ENCODE data around the gene GPR37.

Gene GPR37

DNA sequence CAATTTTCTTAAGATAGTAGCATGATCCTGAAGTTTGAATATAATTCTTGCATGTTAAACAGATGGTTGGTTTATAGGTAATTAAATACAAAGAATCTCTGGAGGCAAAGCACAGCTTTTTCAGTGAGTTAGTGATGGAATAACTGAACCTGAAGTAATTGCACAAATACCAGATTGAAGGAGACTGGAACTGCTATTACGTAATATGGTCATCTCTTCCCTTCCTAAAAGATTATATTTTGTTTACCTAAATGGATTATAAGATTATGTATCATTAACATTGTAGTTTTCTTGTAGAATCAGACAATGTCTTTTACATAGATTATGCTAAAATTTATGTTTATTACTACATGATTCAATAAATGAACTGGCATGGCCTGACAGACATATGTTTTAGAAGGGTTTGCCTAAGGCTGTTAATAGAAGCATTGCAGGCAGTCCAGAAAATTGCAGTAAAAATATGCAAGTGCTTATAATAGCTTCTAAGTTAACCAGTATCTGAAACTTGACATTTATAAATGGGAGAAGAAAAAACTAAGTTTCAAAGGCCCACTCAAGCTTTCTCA lies 35.8 kb upstream of the GPR37 start:
- Histone ChIP-seq H3K9me2 (replicated peaks; ENCODE audit: insufficient read depth, low read length) (no peaks in the 10 kb centered on the region), H4K20me1 (ENCODE audit: low read depth, low read length) (no peaks in the 10 kb centered on the region), H3K9me3 (ENCODE audit: insufficient read depth, low read length) (no peaks in the 10 kb centered on the region), H3K9ac (ENCODE audit: low read length) (no peak overlapping the region), H3K79me2 (ENCODE audit: insufficient read depth, low read length) (no peaks in the 10 kb centered on the region), H3K27ac (ENCODE audit: low read depth, low read length) (no peak overlapping the region), H3K4me3 (ENCODE audit: insufficient read depth, low read length, poor library complexity, severe bottlenecking) (no peak overlapping the region), H3K27me3 (ENCODE audit: low read length) (no peaks in the 10 kb centered on the region), H3K36me3 (ENCODE audit: low read length) (no peaks in the 10 kb centered on the region), H3K4me2 (ENCODE audit: low read depth, low read length, poor library complexity, severe bottlenecking) (no peak overlapping the region), H2AFZ (ENCODE audit: low read depth, low read length, severe bottlenecking) (no peak overlapping the region), H3F3A (ENCODE audit: insufficient read depth) (no peaks in the 10 kb centered on the region)
- TF ChIP-seq EZH2phosphoT487 (conservative IDR thresholded peaks at IDR 0.05; ENCODE audit: low read length), result no peak
- TF ChIP-seq, protein P1, sequence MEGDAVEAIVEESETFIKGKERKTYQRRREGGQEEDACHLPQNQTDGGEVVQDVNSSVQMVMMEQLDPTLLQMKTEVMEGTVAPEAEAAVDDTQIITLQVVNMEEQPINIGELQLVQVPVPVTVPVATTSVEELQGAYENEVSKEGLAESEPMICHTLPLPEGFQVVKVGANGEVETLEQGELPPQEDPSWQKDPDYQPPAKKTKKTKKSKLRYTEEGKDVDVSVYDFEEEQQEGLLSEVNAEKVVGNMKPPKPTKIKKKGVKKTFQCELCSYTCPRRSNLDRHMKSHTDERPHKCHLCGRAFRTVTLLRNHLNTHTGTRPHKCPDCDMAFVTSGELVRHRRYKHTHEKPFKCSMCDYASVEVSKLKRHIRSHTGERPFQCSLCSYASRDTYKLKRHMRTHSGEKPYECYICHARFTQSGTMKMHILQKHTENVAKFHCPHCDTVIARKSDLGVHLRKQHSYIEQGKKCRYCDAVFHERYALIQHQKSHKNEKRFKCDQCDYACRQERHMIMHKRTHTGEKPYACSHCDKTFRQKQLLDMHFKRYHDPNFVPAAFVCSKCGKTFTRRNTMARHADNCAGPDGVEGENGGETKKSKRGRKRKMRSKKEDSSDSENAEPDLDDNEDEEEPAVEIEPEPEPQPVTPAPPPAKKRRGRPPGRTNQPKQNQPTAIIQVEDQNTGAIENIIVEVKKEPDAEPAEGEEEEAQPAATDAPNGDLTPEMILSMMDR (IDR thresholded peaks at IDR 0.05; ENCODE audit: insufficient read depth, low read length, poor library complexity, severe bottlenecking), result no peak

DNA sequence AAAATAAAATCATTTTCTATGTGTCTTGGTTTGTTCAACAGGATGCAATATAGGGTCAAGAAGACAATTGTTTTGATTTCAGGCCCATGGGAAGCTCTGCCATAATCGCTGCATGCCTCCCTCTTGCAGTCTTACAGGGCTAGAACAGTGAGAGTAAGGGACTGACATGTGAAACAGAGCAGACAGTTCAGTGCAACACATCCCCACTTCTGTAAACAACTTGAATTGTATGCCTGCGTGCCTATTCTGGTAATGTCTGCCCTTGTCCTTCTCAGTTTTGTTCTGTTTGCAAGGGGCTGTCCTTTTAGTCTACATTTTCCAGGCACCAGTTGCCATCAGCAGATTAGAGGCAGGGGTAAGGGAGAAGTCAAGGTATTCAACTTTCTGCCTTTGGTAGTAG lies 34.8 kb upstream of the GPR37 start:
- TF ChIP-seq, protein P1 (IDR thresholded peaks at IDR 0.05; ENCODE audit: insufficient read depth, low read length, poor library complexity, severe bottlenecking), result no peak
- no peak for TF ChIP-seq EZH2phosphoT487 (conservative IDR thresholded peaks at IDR 0.05; ENCODE audit: low read length)
- no peaks in the 10 kb centered on the region for H3K9me3 ChIP-seq (ENCODE audit: insufficient read depth, low read length)
- H3K4me3 ChIP-seq (ENCODE audit: insufficient read depth, low read length, poor library complexity, severe bottlenecking), result no peak overlapping the region
- no peaks in the 10 kb centered on the region for H3K9me2 ChIP-seq (replicated peaks; ENCODE audit: insufficient read depth, low read length)
- H3K4me2 ChIP-seq (ENCODE audit: low read depth, low read length, poor library complexity, severe bottlenecking), result no peak overlapping the region
- H3K27ac ChIP-seq (ENCODE audit: low read depth, low read length), result no peak overlapping the region
- no peaks in the 10 kb centered on the region for H3F3A ChIP-seq (ENCODE audit: insufficient read depth)
- no peaks in the 10 kb centered on the region for H4K20me1 ChIP-seq (ENCODE audit: low read depth, low read length)
- H3K9ac ChIP-seq (ENCODE audit: low read length), result no peak overlapping the region
- no peaks in the 10 kb centered on the region for H3K79me2 ChIP-seq (ENCODE audit: insufficient read depth, low read length)
- no peaks in the 10 kb centered on the region for H3K36me3 ChIP-seq (ENCODE audit: low read length)
- H3K27me3 ChIP-seq (ENCODE audit: low read length), result no peaks in the 10 kb centered on the region
- no peak overlapping the region for H2AFZ ChIP-seq (ENCODE audit: low read depth, low read length, severe bottlenecking)

DNA sequence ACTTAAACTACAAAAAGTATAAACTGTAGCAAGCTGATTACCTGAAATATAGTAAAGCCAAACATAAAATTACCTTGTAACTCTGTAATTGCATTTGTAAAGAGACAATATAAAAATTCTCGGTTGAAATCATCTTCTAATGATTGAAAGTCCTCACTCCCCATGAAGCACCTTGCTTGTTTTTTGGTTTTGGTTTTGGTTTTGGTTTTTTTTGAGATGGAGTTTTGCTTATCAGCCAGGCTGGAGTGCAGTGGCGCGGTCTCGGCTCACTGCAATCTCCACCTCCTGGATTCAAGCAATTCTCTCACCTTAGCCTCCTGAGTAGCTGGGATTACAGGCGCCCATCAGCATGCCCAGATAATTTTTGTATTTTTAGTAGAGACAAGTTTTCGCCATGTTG lies 33.9 kb upstream of the GPR37 start:
- Histone ChIP-seq H3K9me2 (replicated peaks; ENCODE audit: insufficient read depth, low read length) (no peaks in the 10 kb centered on the region), H3K27ac (ENCODE audit: low read depth, low read length) (no peak overlapping the region), H3K27me3 (ENCODE audit: low read length) (no peaks in the 10 kb centered on the region), H3F3A (ENCODE audit: insufficient read depth) (no peaks in the 10 kb centered on the region), H3K4me2 (ENCODE audit: low read depth, low read length, poor library complexity, severe bottlenecking) (no peak overlapping the region), H3K4me3 (ENCODE audit: insufficient read depth, low read length, poor library complexity, severe bottlenecking) (no peak overlapping the region), H4K20me1 (ENCODE audit: low read depth, low read length) (no peaks in the 10 kb centered on the region), H3K36me3 (ENCODE audit: low read length) (no peaks in the 10 kb centered on the region), H3K9me3 (ENCODE audit: insufficient read depth, low read length) (no peaks in the 10 kb centered on the region), H3K79me2 (ENCODE audit: insufficient read depth, low read length) (no peaks in the 10 kb centered on the region), H3K9ac (ENCODE audit: low read length) (no peak overlapping the region), H2AFZ (ENCODE audit: low read depth, low read length, severe bottlenecking) (no peak overlapping the region)
- TF ChIP-seq EZH2phosphoT487 (conservative IDR thresholded peaks at IDR 0.05; ENCODE audit: low read length), result no peak
- TF ChIP-seq, protein P1 (IDR thresholded peaks at IDR 0.05; ENCODE audit: insufficient read depth, low read length, poor library complexity, severe bottlenecking), result no peak

Measured in SU-DHL-6 (cell line).